Measurements from ENCODE around the gene KRTAP5-1. TPM values are rescaled to one million over a fixed set of nuclear protein-coding genes. Genes with fewer than 3 reads are reported as not detected.
"Not testable (repeated sequence)": the region's sequence is repeated elsewhere in the genome, so short reads cannot be mapped to it uniquely, and the experiment has no call there.

The KRTAP5-1 gene
- total RNA-seq, 6 experiments from 2014 or later: not detected

DNA sequence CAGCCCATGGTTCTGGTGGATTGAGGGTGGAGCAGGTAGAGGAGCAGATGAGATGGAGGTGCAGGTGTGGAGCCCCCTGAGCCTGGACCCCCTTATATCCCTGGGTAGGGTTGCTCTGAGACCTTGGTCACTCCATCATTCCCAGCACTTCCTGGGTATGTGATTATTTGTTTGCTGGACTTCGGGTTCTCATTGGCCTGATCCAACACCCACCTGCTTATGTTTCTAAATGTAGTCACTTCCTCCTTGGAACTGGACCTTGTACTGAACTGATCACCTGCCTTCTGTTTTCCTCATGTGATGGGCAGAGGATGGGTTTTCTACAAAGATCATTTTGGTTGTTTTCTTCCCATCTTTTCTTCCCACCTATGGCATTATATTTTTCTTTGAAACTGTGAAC lies 37.0 kb upstream of the KRTAP5-1 start, which contains the start of gene KRTAP5-4:
KRTAP5-4 (minus strand) TSS at position 53 of the 400 bp plus-strand sequence; CDS start at position 8, 45 bp downstream.
- Mint-ChIP-seq H3K27ac (no peak within 1 kb of the TSS), H3K36me3 (ENCODE audit: low read depth) (no peaks in the 10 kb centered on the region), H3K27me3 (ENCODE audit: insufficient read depth) (peaks cover 47% of the 10 kb centered on the region), H3K9me3 (no peaks in the 10 kb centered on the region), H3K4me3 (no peak within 1 kb of the TSS), H3K4me1 (ENCODE audit: low read depth) (peaks cover 6% of the 10 kb centered on the region; the same call in 1 of the 2 replicates)
- TF ChIP-seq, protein P1, sequence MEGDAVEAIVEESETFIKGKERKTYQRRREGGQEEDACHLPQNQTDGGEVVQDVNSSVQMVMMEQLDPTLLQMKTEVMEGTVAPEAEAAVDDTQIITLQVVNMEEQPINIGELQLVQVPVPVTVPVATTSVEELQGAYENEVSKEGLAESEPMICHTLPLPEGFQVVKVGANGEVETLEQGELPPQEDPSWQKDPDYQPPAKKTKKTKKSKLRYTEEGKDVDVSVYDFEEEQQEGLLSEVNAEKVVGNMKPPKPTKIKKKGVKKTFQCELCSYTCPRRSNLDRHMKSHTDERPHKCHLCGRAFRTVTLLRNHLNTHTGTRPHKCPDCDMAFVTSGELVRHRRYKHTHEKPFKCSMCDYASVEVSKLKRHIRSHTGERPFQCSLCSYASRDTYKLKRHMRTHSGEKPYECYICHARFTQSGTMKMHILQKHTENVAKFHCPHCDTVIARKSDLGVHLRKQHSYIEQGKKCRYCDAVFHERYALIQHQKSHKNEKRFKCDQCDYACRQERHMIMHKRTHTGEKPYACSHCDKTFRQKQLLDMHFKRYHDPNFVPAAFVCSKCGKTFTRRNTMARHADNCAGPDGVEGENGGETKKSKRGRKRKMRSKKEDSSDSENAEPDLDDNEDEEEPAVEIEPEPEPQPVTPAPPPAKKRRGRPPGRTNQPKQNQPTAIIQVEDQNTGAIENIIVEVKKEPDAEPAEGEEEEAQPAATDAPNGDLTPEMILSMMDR (IDR thresholded peaks at IDR 0.05): no peak
- DNase-seq: no peak

- Mint-ChIP-seq H3K9me3 (no peaks in the 10 kb centered on the region), H3K4me1 (ENCODE audit: low read depth) (peaks cover 6% of the 10 kb centered on the region; the same call in 1 of the 2 replicates), H3K4me3 (no peak overlapping the region), H3K27me3 (ENCODE audit: insufficient read depth) (peaks cover 34% of the 10 kb centered on the region), H3K27ac (no peak overlapping the region), H3K36me3 (ENCODE audit: low read depth) (no peaks in the 10 kb centered on the region)
- DNase-seq: no peak
- TF ChIP-seq, protein P1 (IDR thresholded peaks at IDR 0.05): no peak
Measured at GRCh38 chr11:1619449-1619848, 34.4 kb upstream of the KRTAP5-1 start.

DNA sequence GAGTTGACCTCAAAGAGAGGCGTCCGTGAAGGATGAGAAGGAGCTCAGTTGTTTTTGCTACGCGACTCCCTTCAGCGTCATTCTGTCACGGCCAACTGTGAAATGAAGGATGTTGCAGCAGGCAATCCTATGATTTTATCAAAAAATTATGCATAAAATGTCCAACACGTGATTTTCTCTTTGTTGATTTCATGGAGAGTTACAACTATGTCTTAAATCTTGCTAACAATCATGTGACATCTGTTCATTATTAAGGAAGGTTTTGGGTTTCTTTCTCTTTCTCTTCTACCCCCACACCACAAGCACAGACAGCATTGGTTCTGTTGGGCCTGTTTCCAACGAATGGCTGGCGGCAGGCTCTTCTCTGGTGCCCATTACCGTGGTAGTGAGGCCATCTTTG lies 33.1 kb upstream of the KRTAP5-1 start:
- TF ChIP-seq, protein P1 (IDR thresholded peaks at IDR 0.05): no peak
- Mint-ChIP-seq H3K9me3 (no peaks in the 10 kb centered on the region), H3K27ac (no peak overlapping the region), H3K36me3 (ENCODE audit: low read depth) (no peaks in the 10 kb centered on the region), H3K27me3 (ENCODE audit: insufficient read depth) (peaks cover 33% of the 10 kb centered on the region), H3K4me1 (ENCODE audit: low read depth) (peaks cover 6% of the 10 kb centered on the region; the same call in 1 of the 2 replicates), H3K4me3 (no peak overlapping the region)
- no peak for DNase-seq

GRCh38 chr11:1608363-1608762 lies 23.3 kb upstream of the KRTAP5-1 start, which contains the start of gene KRTAP5-3:
TSS of gene KRTAP5-3 (minus strand) at chr11:1608463. CDS start at chr11:1608385, 78 bp downstream.
- no peak for DNase-seq
- Mint-ChIP-seq H3K4me3 (no peak within 1 kb of the TSS), H3K27me3 (ENCODE audit: insufficient read depth) (peaks cover 27% of the 10 kb centered on the region), H3K4me1 (ENCODE audit: low read depth) (no peaks in the 10 kb centered on the region), H3K27ac (no peak within 1 kb of the TSS), H3K36me3 (ENCODE audit: low read depth) (peaks cover 4% of the 10 kb centered on the region; the same call in 1 of the 2 replicates), H3K9me3 (no peaks in the 10 kb centered on the region)
- TF ChIP-seq, protein P1 (IDR thresholded peaks at IDR 0.05): no peak

GRCh38 chr11:1607901-1608300 lies 22.8 kb upstream of the KRTAP5-1 start:
- H3K4me1 Mint-ChIP-seq (ENCODE audit: low read depth); H3K9me3 Mint-ChIP-seq; H3K27ac Mint-ChIP-seq; DNase-seq; H3K36me3 Mint-ChIP-seq (ENCODE audit: low read depth); H3K4me3 Mint-ChIP-seq: not testable (repeated sequence)
- peaks cover 28% of the 10 kb centered on the region for H3K27me3 Mint-ChIP-seq (ENCODE audit: insufficient read depth)

GRCh38 chr11:1607156-1607845 lies 22.2 kb upstream of the KRTAP5-1 start:
- not testable (repeated sequence) for H3K27ac Mint-ChIP-seq

GRCh38 chr11:1605923-1606322 lies 20.8 kb upstream of the KRTAP5-1 start:
- not testable (repeated sequence) for DNase-seq; H3K9me3 Mint-ChIP-seq; H3K4me1 Mint-ChIP-seq (ENCODE audit: low read depth); H3K36me3 Mint-ChIP-seq (ENCODE audit: low read depth); H3K4me3 Mint-ChIP-seq; H3K27ac Mint-ChIP-seq
- peaks cover 37% of the 10 kb centered on the region for H3K27me3 Mint-ChIP-seq (ENCODE audit: insufficient read depth)

More at GRCh38 chr11:1607156-1607845, 22.2 kb upstream of the KRTAP5-1 start:
- H3K27me3 Mint-ChIP-seq (ENCODE audit: insufficient read depth): peaks cover 31% of the 10 kb centered on the region
- H3K36me3 Mint-ChIP-seq (ENCODE audit: low read depth); H3K4me3 Mint-ChIP-seq; DNase-seq; H3K9me3 Mint-ChIP-seq; H3K4me1 Mint-ChIP-seq (ENCODE audit: low read depth): not testable (repeated sequence)

Data from HFFc6 (cell line).